BJ (cell line): ENCODE results near the gene AQP2. TPM values are rescaled to one million over a fixed set of nuclear protein-coding genes. Genes with fewer than 3 reads are reported as not detected.

Experiments
- CTCF ChIA-PET: fragments of 350-600 bp; formaldehyde crosslinking; extraction: SDS; loops from one replicate; lab custom pipeline; 2021; ENCODE audit warnings: antibody characterized with exemption, inconsistent platforms; lab: Yijun Ruan, JAX
- POLR2A ChIA-PET: fragments of 300-600 bp; sonication (Branson Sonifier 250); formaldehyde crosslinking; extraction: SDS; loops from one replicate; lab custom pipeline; 2021; ENCODE audit warnings: antibody characterized with exemption; lab: Charles Lee
- DNase-seq: peaks from one replicate; pipeline ENCODE4 v3.0.0-alpha.2; 2011; ENCODE audit warnings: low read depth
- H3K27me3 ChIP-seq: 2 replicates; pipeline ENCODE4 v1.6.0; 2011; ENCODE audit warnings: low read length; ENCODE audit not compliant: control insufficient read depth, insufficient read depth
- H3K36me3 ChIP-seq: 2 replicates; pipeline ENCODE4 v1.5.1; 2011; ENCODE audit warnings: low read length; ENCODE audit not compliant: control insufficient read depth, insufficient read depth
- H3K4me3 ChIP-seq: 2 replicates; pipeline ENCODE4 v1.5.1; 2011; ENCODE audit warnings: low read depth, mild to moderate bottlenecking, control low read depth, low read length
- CTCF ChIP-seq: IDR thresholded peaks from 2 replicates; pipeline ENCODE4 v1.5.1; 2011; ENCODE audit warnings: low read depth, mild to moderate bottlenecking, control low read depth, inconsistent platforms, low read length, moderate library complexity; ENCODE audit not compliant: insufficient read depth
- polyA plus RNA-seq: library from polyadenylated mRNA; depleted of rRNA; stranded (reverse); fragments of >200 nt; gene quantifications from 2 replicates; pipeline ENCODE4 v1.2.3, GENCODE V29; 2011

Gene AQP2
- polyA plus RNA-seq, 1 experiment, result not detected

DNA sequence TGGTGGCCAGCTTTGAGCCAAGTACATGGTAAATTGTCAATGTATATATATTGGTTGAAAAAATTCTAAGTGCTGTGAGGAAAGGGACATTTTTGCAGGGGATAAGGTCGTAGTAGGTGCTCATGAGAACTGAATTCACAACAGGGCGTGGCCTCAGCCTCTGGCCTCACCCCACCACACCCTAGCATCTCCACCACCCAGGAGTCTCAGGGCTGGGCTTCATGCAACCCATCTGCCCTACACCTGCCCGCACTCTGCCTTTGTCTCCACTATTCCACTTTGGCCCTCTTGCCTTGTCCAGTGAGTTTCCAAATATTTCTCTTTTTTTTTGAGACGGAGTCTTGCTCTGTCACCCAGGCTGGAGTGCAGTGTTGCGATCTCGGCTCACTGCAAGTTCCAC is 22.1 kb upstream of the AQP2 start:
- TF ChIP-seq CTCF, result no peak
- Histone ChIP-seq H3K27me3 (peaks cover 2% of the 10 kb centered on the region; the same call in 1 of the 2 replicates), H3K36me3 (no peaks in the 10 kb centered on the region), H3K4me3 (no peak overlapping the region)
- ChIA-PET POLR2A (no interaction called here), CTCF (interaction anchor here (1.0 to 4.4 kb wide), 2 partner anchors 9 to 18 kb away, joined by 3 to 25 read pairs; no protein-coding TSS in a partner anchor)
- DNase-seq, result no peak

DNA sequence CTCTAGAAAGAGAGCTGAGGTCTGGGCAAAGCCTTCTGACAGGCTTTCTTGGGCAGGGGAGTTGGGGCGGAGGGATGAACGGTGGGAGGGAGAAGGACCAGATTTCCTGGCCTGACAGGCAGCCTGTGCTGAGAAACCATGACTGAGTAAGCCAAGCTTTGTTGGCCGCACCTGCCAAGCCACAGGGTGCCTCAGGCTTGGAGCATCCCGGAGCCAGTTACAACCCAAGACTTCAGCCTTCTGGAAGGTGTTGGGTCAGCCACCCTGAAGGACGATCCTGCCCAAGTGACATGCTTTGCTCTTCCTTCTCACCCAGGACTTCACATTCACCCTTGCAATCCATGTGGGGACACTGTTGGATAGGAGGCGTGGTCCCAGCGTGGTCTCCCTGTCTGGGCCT is 21.0 kb upstream of the AQP2 start:
- POLR2A ChIA-PET, result no interaction called here
- CTCF ChIA-PET, result interaction anchor here (1.0 to 4.4 kb wide), 6 partner anchors 10 to 141 kb away, joined by 3 to 25 read pairs (median 3); no protein-coding TSS in a partner anchor
- peaks cover 2% of the 10 kb centered on the region; the same call in 1 of the 2 replicates for H3K27me3 ChIP-seq
- no peak overlapping the region for H3K4me3 ChIP-seq
- H3K36me3 ChIP-seq, result no peaks in the 10 kb centered on the region
- no peak for TF ChIP-seq CTCF
- no peak for DNase-seq

DNA sequence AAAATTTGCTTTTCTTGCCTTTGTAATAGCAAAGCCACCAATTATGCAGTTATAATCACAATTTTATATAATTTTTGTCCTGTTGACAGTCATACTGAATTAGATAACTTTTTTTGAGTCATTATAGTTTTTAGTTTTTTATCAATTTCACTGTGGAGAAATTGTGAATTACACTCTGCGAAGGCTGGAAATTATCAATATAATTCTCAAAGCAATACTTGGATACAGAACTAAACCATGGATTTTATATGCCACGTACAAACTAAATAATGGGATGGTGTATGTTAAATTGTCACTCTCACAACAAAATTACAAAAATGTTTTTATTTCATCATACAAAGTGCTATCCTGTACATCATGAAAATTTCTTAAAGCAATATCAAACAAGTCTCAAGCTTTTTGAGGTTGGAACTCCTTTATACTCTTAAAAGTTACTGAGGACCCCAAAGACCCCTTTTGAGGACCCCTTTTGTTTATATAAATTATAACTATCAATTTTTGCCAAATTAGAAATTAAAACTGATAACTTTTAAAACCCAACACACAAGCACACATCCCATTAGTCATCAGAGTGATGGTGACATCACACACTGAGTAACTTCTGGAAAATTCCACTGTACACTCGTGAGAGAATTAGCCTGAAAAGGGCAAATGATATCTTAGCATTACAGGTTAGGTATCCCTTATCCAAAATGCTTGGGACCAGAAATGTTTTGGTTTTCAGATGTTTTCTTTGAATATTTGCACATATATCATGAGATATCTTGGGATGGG is 19.8 kb upstream of the AQP2 start:
- peak; percentile 20 for DNase-seq
- no peaks in the 10 kb centered on the region for H3K36me3 ChIP-seq
- ChIA-PET CTCF (interaction anchor here (0.9 to 7.6 kb wide), 8 partner anchors 12 to 140 kb away, joined by 3 to 51 read pairs (median 4); no protein-coding TSS in a partner anchor), POLR2A (no interaction called here)
- H3K4me3 ChIP-seq, result no peak overlapping the region
- H3K27me3 ChIP-seq, result peaks cover 2% of the 10 kb centered on the region; the same call in 1 of the 2 replicates
- no peak for TF ChIP-seq CTCF

- ChIA-PET CTCF (interaction anchor here (0.8 to 7.6 kb wide), 5 partner anchors 12 to 62 kb away, joined by 3 to 51 read pairs (median 3); no protein-coding TSS in a partner anchor), POLR2A (no interaction called here)
Observed at GRCh38 chr12:49932023-49932422, 18.5 kb upstream of the AQP2 start.

More at GRCh38 chr12:49932023-49932422, 18.5 kb upstream of the AQP2 start:
- no peak for TF ChIP-seq CTCF
- H3K4me3 ChIP-seq, result no peak overlapping the region
- H3K36me3 ChIP-seq, result no peaks in the 10 kb centered on the region
- peaks cover 2% of the 10 kb centered on the region; the same call in 1 of the 2 replicates for H3K27me3 ChIP-seq
- no peak for DNase-seq
